Measurements from ENCODE around the gene UNC13B. TPM values are rescaled to one million over a fixed set of nuclear protein-coding genes. Genes with fewer than 3 reads are reported as not detected.

The UNC13B gene
- total and polyA plus RNA-seq, 2 of the 8 experiments (the other 6 are each of a cell fraction or from before 2014, with no cell fraction given) = 23.1 to 51.7 TPM

DNA sequence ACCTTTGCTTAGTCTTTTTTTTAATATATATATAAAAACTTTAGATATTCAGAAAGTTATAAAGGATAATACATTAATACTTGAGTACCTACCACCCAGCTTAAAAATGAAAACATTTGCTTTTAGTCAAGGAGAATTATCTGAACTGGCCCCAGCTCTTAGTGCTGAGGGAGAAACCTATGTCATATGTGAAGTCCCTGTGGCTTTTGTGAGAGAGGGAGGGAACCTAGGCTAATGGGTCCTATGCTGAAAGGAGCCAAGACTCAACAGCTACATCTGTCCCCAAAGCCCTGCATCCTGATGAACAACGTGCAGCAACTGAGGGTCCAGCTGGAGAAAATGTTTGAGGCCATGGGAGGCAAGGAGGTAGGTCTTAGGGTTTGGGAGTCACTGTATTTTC lies 236.1 kb downstream of the UNC13B start (continued):
- TF ChIP-seq CTCF (IDR thresholded peaks at IDR 0.05; ENCODE audit: control extremely low read depth in 1 of 3, insufficient read depth in 1 of 3, low read depth in 1 of 3, low read length in 3 of 3) = no peak
